ENCODE data around the gene SLC44A1.

GRCh38 chr9:105437704-105438103, 193.3 kb downstream of the SLC44A1 start:
- TF ChIP-seq CTCF (IDR thresholded peaks at IDR 0.05) (no peak), EP300 (IDR thresholded peaks at IDR 0.05) (no peak), POLR2A (IDR thresholded peaks at IDR 0.05) (no peak), POLR2AphosphoS5 (IDR thresholded peaks at IDR 0.05) (no peak)

Measured in upper lobe of left lung (tissue), 4 donors.